NAMALWA (cell line): ENCODE measurements around the gene ABCC12.

Experiments
- DNase-seq: peaks from one replicate; pipeline ENCODE4 v3.0.0-alpha.2; 2015; ENCODE audit warnings: low spot score

ABCC12 gene

DNA sequence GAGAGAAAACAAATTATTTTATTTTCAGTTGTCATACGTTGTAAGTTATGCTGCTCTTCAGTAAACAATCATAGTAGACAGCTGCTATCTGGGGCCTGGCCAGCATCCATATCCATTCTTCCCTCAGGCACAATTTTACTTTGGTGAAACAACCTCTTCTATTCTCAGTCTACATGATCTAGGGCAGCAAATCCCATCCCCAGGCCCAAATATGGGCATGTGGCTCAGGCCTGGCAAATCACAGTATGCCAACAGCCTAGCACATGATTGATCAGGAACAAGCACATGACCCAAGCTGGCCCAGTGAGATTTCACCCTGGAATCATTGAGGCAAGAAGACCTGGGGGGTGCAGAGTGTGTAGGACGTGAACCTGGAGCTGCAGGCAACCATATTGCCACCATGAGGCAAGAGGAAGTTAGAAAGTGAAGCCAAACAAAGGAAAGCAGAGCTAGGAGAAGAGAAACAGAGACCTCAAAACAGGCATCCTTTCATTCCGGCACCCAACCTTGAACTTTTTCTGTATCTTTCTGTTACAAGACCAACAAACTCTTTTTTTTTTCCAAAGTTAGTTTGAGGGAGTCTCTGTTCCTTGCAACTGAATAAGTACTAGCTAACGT lies 10.3 kb upstream of the ABCC12 start:
- peak; percentile 9 for DNase-seq

DNA sequence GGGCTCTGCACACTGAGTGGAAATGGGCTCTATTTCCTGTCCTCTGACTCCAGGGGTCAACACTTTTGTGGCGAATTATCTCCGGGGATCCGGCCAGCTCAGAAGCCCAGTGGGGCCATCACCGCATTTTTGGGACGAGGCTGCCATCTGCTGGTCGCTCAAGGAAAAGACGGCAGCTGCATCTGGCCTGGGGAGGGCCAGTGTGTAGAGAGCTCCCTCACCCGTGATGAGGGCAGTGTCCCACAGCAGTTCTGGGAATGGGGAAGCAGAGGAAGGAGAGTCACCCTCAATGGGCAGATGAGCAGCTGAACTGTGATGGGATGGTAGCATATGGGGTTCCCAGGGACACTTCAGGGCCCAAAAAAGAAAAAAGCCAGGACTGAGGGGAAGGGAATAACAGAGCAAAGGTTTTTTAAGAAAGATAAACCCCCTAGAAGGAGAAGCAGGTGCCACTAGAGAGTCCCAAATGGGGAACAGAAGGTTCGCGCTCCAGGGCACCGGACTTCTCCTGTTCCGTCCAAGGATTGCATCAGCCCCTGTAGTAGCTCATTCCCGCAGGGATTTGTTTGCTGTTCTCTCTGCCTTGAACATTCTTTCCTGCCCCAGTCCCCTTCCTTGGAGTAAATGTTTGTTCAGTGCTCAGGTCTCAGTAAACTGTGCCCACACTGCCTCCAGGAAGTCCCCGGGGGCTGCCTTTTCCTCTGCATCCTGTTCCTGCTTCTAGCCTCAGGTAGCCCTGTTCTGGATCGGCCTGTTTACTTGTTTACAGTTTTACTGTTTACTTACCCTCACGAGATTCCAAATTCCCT lies 9.3 kb upstream of the ABCC12 start:
- peak; percentile 75 for DNase-seq

DNA sequence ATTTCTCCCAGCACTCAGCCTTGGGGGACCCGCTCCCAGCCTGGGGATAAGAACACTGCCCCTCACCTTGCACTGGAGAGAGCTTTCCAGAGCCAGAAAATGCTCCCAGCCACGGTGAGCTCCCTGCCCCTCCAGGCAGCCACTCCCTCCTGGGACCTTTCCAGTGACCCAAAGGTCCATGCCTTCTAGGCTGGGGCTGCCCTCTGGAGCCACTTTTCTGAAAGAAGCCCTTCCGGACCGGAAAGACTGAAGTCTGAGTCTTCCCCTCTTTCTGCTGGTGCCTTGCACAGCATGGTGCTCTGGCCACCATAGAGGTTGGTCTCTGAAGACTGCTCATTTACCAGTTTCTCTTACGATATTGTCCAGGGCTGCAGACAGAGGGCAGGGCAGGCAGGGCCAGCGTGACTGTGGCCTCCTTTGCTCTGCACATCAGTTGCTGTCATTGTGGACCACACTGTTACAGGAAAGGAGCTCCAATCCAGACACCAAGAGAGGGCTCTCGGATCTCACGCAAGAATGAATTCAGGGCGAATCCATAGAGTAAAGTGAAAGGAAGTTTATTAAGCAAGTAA lies 7.1 kb upstream of the ABCC12 start:
- no peak for DNase-seq

DNA sequence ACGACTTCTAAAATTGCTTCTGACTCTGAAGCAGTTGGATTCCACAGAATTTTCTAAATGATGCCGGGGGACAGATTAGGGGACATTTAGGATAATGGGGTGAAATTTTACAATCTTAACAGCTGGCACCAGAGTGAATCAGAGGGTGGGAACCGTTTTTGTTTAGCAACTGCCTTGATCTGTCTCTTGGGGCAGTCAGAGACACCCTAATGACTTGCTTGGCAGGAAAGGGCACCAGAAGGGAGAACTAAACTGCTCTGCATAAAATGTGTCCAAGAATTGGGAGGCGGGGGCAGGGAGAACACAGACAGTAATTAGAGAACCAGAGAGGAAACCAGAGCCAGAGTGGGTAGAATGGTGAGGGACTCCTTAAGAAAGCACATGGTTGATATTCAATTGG lies 6.1 kb upstream of the ABCC12 start:
- no peak for DNase-seq

GRCh38 chr16:48160575-48160974 lies 4.8 kb upstream of the ABCC12 start:
- DNase-seq: no peak

DNA sequence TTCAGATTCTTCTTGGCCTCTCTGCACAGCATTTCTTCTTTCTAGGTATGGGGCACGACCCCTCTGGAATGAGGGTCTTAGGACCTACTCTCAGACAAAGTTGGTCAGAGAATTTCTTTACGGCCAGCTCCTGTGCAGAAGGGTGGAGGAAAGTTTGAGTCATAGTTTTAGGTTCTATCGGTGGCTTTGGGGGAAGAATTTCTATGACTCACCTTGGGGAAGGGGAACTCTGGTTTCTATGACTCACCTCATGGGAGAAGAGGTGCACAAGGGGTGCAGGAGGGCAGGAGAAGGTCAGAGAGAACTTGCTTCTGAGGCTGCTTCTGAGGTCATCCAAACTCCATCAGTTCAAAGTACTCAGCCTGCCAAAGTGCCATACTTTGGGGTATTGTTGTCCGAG lies 2.5 kb upstream of the ABCC12 start:
- DNase-seq: no peak

- no peak for DNase-seq
Observed at GRCh38 chr16:48157794-48158193, 2.0 kb upstream of the ABCC12 start.

DNA sequence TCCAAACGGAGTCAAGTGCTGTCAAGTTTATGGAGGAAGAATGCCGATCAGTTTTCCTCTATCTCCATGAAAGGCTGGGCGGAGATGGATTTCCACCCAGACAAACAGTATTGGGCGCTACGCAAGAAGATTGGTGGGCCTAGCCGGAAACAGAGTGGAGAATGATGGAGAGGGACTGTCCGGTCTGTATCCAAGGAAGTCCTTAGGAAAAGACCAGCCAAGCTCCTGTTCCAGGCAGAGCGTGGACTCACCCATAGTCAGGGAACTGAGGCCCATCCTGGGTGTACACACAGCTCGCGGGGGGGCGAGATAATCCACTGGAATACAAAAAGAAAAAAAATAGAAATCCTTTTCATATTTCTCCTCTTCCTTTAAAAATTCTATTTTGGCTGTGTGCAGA lies 1.5 kb upstream of the ABCC12 start:
- no peak for DNase-seq

DNA sequence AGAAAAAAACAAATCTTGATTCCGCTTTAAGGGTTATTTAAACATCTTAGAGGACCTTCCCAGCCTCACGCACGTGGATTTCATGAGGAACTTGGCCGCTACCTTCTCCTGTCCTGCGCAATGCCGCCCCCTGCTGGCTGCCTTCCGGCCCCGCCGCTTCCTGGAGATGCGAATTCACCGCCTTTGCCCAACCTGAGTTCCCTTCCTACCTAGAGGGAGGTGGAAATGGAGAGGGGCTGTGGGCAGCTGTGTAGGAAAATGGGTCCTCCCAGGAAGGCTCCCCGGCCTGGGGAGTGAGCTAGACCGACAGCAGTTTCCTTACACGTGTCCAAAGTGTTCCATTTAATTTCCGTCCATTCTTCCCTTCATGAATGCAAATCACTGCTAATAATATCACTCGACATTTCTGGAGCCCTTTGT lies 1.0 kb upstream of the ABCC12 start:
- peak; percentile 75 for DNase-seq

- DNase-seq: no peak
Observed at GRCh38 chr16:48153774-48154173, 2.0 kb downstream of the ABCC12 start.

GRCh38 chr16:48152226-48152625 lies 3.6 kb downstream of the ABCC12 start:
- DNase-seq: no peak

- no peak for DNase-seq
Observed at GRCh38 chr16:48150707-48151106, 5.1 kb downstream of the ABCC12 start.

GRCh38 chr16:48146710-48147109 lies 9.1 kb downstream of the ABCC12 start:
- no peak for DNase-seq

DNA sequence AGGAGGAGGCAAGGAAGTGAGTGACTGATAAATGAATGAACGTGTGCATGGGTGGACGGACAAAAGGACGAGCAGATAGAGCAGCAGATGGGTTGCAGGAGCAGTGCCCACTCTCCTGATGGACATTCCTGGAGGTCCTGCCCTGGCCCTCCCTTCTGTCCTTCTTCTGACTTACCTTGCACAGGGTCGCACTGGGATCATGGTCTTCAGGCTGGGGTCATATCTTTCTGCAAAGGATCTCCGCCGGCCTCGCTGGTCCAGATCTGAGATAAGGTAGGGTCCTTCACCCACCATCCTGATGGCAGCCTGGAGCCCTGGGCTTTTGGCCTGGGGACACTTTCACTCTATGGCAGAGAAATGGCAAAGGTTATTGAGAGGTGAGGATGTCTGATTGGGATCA lies 9.7 kb downstream of the ABCC12 start:
- no peak for DNase-seq

- no peak for DNase-seq
Observed at GRCh38 chr16:48143812-48144368, 11.9 kb downstream of the ABCC12 start.

- no peak for DNase-seq
Observed at GRCh38 chr16:48140821-48141220, 15.0 kb downstream of the ABCC12 start.

DNA sequence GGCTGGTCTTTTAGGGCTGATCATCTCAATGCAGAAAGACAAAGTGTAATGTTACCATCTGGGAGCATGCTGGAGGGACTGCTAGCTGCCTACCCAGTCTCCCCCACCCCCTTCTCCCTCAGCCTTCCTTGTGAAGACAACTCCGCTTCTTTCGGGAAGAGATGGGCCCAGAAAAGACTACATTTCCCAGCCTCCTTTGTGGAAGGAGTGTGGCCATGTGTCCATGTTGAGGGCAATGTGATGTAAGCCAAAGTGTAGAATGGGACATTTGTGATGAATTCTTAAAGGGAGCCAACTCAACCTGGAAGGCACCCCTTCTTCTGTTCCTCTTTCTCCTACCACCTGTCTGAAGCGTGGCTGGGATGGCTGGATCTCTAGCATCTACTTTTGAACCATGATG lies 16.3 kb downstream of the ABCC12 start:
- DNase-seq: no peak

- no peak for DNase-seq
Observed at GRCh38 chr16:48138543-48138942, 17.2 kb downstream of the ABCC12 start.

- no peak for DNase-seq
Observed at GRCh38 chr16:48137822-48138221, 18.0 kb downstream of the ABCC12 start.

DNA sequence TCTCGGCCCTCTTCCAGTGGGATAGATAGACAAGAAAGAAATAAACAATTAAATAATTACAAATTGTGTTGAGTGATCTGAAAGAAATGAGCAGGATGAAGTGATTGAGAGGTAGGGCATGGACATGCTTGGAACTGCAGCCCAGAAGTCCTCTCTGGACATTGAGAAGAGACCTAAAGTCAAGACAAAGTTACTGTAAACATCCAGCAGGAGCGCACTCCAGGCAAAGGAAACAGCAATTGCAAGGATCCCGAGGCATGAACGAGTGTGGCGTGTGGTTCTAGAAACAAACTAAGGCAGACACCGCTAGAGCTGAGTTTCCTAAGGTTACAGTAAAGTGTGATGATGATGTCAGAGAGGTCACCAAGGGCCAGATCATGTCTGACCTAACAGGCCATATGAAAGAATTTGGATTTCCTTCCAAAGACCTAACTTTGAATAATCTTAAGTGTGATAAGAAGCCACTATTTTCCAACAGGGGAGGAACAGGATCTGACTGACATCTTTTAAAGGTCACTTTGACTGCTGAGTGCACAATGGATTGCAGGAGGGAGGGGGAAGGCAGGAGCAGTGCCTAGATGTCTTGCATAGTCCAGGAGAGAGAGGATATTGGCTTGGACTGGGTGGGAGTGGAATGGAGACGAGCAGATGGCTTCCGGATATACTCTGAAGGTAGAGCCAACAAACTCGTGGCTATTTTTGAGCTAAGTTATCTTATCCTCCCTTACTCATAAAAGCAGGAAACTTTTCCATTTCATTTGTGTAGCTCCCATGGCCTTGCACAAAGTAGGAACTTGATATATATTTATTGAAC lies 19.0 kb downstream of the ABCC12 start:
- DNase-seq: no peak

GRCh38 chr16:48133455-48134211 lies 22.2 kb downstream of the ABCC12 start:
- DNase-seq: no peak

DNA sequence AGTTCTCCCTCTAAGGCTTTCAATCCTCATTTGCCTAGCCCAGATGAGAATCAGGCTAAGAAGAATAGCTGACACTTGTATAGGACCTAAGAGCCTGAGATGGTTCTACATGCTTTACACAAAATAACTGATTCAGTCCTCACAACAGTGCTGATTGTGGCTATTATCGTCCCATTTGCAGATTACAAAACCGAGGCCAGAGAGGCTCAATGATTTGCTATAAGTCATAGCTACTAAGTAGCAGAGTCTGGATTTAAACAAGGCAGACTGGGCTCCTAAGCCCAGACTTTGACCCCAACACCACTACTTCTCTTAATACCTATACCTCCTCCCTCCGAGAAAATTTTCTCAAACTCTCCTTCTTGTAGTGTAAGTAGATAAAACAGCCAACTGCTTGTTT lies 23.1 kb downstream of the ABCC12 start:
- no peak for DNase-seq
